ENCODE measurements around the gene KCNRG. TPM values are rescaled to one million over a fixed set of nuclear protein-coding genes. Genes with fewer than 3 reads are reported as not detected.

KCNRG gene
- total RNA-seq, 1 donor from 2014 or later, result 4.2 TPM

DNA sequence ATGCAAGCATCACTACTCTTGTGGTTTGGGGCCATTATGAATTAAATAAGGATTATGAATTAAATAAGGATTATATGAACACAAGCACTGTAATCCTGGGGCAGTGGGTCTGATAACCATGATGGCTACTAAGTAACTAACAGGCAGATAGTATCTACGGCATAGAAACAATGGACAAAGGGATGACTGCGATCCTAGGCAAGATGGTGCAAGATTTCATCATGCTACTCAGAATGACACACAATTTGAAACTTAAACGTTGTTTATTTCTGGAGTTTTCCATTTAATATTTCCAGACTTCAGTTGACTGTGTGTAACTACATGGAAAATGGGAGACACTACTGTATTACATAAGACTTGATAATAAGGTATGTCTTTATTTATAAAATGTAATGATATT is 15.1 kb downstream of the KCNRG start:
- DNase-seq (ENCODE audit: low read depth) (peak; percentile 17), FAIRE-seq (no peak)
- Histone ChIP-seq H3K4me3 (ENCODE audit: low read depth, low read length) (no peak overlapping the region), H3K27me3 (ENCODE audit: control insufficient read depth, insufficient read depth, low read length) (no peaks in the 10 kb centered on the region), H3K36me3 (ENCODE audit: control insufficient read depth, insufficient read depth, low read length) (no peaks in the 10 kb centered on the region)
- TF ChIP-seq, protein P1, sequence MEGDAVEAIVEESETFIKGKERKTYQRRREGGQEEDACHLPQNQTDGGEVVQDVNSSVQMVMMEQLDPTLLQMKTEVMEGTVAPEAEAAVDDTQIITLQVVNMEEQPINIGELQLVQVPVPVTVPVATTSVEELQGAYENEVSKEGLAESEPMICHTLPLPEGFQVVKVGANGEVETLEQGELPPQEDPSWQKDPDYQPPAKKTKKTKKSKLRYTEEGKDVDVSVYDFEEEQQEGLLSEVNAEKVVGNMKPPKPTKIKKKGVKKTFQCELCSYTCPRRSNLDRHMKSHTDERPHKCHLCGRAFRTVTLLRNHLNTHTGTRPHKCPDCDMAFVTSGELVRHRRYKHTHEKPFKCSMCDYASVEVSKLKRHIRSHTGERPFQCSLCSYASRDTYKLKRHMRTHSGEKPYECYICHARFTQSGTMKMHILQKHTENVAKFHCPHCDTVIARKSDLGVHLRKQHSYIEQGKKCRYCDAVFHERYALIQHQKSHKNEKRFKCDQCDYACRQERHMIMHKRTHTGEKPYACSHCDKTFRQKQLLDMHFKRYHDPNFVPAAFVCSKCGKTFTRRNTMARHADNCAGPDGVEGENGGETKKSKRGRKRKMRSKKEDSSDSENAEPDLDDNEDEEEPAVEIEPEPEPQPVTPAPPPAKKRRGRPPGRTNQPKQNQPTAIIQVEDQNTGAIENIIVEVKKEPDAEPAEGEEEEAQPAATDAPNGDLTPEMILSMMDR (IDR thresholded peaks at IDR 0.05; ENCODE audit: insufficient read depth, low read length, severe bottlenecking), result no peak

GRCh38 chr13:50033725-50034124 is 18.5 kb downstream of the KCNRG start:
- H3K36me3 ChIP-seq (ENCODE audit: control insufficient read depth, insufficient read depth, low read length), result no peaks in the 10 kb centered on the region
- DNase-seq (ENCODE audit: low read depth) (no peak), FAIRE-seq (no peak)
- no peak overlapping the region for H3K4me3 ChIP-seq (ENCODE audit: low read depth, low read length)
- H3K27me3 ChIP-seq (ENCODE audit: control insufficient read depth, insufficient read depth, low read length), result no peaks in the 10 kb centered on the region
- TF ChIP-seq, protein P1 (IDR thresholded peaks at IDR 0.05; ENCODE audit: insufficient read depth, low read length, severe bottlenecking), result no peak

- H3K36me3 ChIP-seq (ENCODE audit: control insufficient read depth, insufficient read depth, low read length), result no peaks in the 10 kb centered on the region
- no peak for DNase-seq (ENCODE audit: low read depth)
- no peak overlapping the region for H3K4me3 ChIP-seq (ENCODE audit: low read depth, low read length)
- TF ChIP-seq, protein P1 (IDR thresholded peaks at IDR 0.05; ENCODE audit: insufficient read depth, low read length, severe bottlenecking), result no peak
- no peaks in the 10 kb centered on the region for H3K27me3 ChIP-seq (ENCODE audit: control insufficient read depth, insufficient read depth, low read length)
- FAIRE-seq, result no peak
Measured at GRCh38 chr13:50037788-50038187, 22.5 kb downstream of the KCNRG start.

DNA sequence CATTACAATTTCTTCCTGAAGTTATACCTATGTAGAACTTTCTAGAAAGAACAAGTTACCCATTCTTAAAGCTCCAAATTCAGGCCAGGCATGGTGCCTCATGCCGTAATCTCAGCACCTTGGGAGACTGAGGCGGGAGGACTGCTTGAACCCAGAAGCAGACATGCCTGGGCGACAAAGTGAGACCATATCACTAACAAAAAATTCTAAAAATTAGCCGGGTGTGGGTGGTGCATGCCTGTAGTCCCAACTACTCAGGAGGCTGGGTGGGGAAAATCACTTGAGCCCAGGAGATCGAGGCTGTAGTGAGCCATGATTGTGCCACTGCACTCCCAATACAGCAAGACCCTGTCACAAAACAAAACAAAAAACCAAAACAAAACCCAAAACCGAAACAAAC is 23.0 kb downstream of the KCNRG start:
- FAIRE-seq (no peak), DNase-seq (ENCODE audit: low read depth) (no peak)
- Histone ChIP-seq H3K27me3 (ENCODE audit: control insufficient read depth, insufficient read depth, low read length) (no peaks in the 10 kb centered on the region), H3K36me3 (ENCODE audit: control insufficient read depth, insufficient read depth, low read length) (no peaks in the 10 kb centered on the region), H3K4me3 (ENCODE audit: low read depth, low read length) (no peak overlapping the region)
- TF ChIP-seq, protein P1 (IDR thresholded peaks at IDR 0.05; ENCODE audit: insufficient read depth, low read length, severe bottlenecking), result no peak

GRCh38 chr13:50052478-50052877 is 37.2 kb downstream of the KCNRG start:
- TF ChIP-seq, protein P1 (IDR thresholded peaks at IDR 0.05; ENCODE audit: insufficient read depth, low read length, severe bottlenecking), result no peak
- H3K4me3 ChIP-seq (ENCODE audit: low read depth, low read length), result no peak overlapping the region
- H3K36me3 ChIP-seq (ENCODE audit: control insufficient read depth, insufficient read depth, low read length), result no peaks in the 10 kb centered on the region
- DNase-seq (ENCODE audit: low read depth) (no peak), FAIRE-seq (no peak)
- H3K27me3 ChIP-seq (ENCODE audit: control insufficient read depth, insufficient read depth, low read length), result no peaks in the 10 kb centered on the region

DNA sequence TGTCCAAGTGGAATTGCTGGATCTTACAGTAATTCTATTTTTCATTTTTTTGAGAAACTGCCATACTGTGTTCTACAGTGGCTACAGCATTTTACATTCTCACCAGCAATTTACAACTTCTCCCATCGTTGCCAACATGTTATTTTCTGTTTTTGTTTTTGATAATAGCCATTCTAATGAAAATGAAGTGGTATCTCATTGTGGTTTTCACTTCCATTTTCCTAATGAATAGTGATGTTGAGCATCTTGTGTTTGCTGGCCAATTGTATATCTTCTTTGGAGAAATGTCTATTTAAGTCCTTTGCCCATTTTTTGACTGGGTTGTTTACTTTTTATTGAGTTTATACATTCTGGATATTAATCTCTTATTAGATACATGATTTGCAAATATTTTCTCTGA is 38.6 kb downstream of the KCNRG start:
- no peaks in the 10 kb centered on the region for H3K36me3 ChIP-seq (ENCODE audit: control insufficient read depth, insufficient read depth, low read length)
- TF ChIP-seq, protein P1 (IDR thresholded peaks at IDR 0.05; ENCODE audit: insufficient read depth, low read length, severe bottlenecking), result no peak
- no peak overlapping the region for H3K4me3 ChIP-seq (ENCODE audit: low read depth, low read length)
- H3K27me3 ChIP-seq (ENCODE audit: control insufficient read depth, insufficient read depth, low read length), result no peaks in the 10 kb centered on the region
- DNase-seq (ENCODE audit: low read depth), result no peak
- FAIRE-seq, result no peak

Data from bronchial epithelial cell (primary cell).